HG02678 (cell line): ENCODE measurements around the gene GNG7.
A peak's percentile ranks its signal among the peaks of the same experiment; 100 is the strongest.
"Not testable (repeated sequence)": the region's sequence is repeated elsewhere in the genome, so short reads cannot be mapped to it uniquely, and the experiment has no call there.

Experiments
- ATAC-seq: cut with Tn5 transposase; IDR thresholded peaks from one replicate; pipeline ENCODE4 v1.9.1; 2021; ENCODE audit warnings: mild to moderate bottlenecking, moderate library complexity; ENCODE audit not compliant: unreplicated experiment

Gene GNG7

DNA sequence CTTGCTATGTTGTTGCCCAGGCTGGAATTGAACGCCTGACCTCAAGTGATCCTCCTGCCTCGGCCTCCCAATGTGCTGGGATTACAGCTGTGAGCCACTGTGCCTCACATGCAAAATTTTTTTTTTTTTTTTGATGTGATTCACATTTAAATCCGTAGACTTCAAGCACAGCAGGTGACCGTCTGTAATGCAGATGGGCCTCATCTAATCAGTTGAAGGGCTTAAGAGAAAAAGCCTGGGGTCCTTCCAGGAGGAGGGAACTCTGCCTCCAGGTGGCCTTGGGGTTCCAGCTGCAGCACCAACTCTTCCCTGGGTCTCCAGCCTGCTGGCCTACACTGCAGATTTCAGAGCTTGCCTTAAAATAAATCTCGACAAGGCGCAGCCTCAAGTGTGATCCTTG is 183.0 kb downstream of the GNG7 start:
- no peak for ATAC-seq

DNA sequence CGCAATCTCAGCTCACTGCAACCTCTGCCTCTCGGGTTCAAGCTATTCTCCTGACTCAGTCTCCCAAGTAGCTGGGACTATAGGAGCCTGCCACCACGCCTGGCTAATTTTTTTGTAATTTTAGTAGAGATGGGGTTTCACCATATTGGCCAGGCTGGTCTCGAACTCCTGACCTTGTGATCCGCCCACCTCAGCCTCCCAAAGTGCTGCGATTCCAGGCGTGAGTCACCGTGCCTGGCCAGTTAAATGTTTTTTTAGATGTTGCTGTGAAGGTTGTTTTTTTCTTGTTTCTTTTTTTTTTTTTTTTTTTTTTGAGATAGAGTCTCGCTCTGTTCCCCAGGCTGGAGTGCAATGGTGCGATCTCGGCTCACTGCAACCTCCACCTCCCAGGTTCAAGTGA is 183.6 kb downstream of the GNG7 start:
- ATAC-seq, result not testable (repeated sequence)

DNA sequence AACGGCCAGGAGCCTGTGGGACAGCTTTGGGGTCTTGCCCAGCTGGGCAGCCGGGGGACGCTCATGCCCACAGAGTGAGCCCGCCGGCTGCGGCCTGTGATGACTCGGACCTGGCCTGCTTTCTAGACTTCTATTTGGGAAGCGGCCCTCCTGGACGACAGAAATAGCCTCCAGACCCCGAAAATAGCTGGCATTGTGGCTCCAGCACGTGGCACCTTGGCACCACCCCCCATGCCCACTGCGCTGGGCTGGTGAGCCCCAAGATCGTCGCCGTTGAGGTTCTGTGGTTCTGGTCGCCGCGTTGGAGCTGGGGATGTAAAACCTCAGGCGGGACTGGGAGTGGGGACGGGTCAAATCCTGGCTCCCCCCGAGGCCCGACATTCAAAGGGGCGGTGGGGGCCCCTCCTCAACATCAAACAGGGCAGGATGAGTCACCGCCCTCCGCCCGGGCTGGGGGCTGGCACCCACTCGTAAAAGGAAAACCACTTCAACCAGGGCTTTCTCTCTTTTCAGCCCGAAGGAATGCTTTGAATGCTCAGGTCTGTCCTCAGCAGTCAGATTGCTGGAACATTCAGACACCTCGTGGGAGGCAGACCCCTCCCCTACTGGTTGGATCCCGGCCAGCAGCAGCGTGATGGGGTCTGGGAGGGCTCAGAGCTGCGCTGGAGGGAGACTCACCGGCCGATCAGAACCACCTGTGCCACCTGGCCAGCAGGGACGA is 184.5 kb downstream of the GNG7 start:
- no peak for ATAC-seq

- ATAC-seq, result no peak
These were observed 185.8 kb downstream of the GNG7 start for GRCh38 chr19:2516727-2517126.

DNA sequence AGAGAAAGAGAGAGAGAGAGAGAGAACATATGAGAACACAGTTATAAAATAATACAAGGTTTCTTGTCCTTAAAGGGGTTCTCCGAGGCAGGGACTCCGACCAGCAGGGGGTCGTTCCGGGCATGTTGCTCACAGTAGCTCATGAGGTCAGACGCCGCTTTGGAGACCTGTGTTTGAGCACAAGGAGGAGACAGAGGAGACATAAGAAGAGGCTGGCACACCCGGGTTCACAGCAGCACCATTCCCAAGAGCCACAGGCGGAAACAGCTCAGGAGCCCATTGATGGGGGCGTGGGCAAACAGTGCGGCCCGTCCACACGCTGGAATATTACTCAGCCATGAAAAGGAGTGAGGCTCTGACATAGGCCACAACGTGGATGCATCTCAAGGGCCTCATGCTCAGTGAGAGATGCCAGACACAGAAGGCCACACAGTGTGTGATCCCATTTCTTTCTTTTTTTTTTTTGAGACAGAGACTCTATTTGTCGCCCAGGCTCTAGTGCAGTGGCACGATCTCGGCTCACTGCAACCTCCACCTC is 187.4 kb downstream of the GNG7 start:
- ATAC-seq, result no peak

- no peak for ATAC-seq
These were observed 189.7 kb downstream of the GNG7 start for GRCh38 chr19:2512523-2513431.

DNA sequence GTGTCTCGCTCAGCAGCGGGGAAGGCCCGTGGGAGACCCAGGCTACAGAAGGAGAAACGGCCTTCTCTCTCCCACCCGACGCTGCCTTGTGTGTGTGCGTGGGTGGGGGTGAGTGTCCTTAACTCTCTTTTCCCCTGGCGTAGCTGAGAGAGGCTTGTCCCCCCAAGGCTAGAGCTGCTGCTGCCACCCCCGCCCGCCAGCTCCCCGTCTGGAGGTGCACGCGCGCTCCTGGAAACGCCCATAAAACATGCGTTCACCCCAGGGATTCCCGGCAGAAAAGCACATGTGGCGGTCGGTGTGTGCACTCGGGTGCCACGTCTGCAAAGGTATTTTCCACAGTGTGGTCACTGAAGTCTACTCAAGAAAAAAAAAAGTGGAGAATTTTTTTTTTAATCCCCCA is 190.5 kb downstream of the GNG7 start:
- no peak for ATAC-seq

DNA sequence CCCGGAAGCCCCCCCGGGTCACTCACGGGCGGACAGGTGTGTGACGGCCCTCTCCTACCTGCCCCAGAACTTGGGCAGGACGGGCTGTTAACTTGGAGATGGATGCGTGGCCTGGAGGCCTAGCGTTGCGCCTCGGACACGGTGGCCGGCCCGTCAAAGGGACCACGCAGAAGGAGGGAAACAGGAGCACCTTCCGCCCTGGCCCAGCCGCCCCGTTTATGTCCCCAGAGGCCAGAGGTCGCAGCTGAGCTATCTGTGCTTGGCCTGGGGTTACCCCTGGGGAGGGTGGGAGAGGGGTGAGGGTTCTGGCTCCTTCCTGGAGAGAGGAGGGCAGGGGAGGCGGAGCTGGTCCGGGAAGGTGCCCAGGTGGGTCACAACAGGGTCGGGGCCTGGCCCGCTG is 190.9 kb downstream of the GNG7 start:
- no peak for ATAC-seq

DNA sequence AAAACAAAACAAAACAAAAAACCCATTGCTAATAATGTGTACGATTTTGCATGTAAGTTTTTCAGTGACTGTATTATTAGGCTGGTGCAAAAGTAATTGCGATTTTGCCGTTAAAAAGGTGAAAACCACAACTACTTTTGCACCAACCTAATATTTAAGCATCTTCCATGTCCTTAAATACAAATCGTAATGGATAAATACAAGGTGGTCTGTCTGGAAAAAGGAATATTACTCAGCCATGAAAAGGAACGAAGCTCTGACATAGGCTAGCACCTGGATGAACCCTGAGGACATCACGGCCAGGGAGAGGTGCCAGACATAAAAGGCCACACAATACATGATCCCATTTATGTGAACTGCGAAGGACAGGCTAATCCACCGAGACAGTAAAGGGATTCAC is 193.4 kb downstream of the GNG7 start:
- no peak for ATAC-seq

- ATAC-seq, result no peak
These were observed 195.4 kb downstream of the GNG7 start for GRCh38 chr19:2507109-2507508.

DNA sequence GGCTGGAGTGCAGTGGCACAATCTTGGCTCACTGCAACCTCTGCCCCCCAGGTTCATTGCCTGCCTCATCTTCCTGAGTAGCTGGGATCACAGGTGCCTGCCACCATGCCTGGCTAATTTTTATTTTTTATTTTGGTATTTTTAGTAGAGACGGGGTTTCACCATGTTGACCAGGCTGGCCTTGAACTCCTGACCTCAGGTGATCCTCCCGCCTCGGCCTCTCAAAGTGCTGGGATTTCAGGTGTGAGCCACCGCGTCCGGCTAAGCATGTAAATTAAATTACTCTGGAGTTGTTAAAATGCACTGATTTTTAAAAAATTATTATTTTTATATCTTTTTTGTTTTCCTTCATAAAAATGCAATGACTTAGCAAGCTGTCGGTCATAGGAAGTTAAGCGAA is 195.8 kb downstream of the GNG7 start:
- not testable (repeated sequence) for ATAC-seq

DNA sequence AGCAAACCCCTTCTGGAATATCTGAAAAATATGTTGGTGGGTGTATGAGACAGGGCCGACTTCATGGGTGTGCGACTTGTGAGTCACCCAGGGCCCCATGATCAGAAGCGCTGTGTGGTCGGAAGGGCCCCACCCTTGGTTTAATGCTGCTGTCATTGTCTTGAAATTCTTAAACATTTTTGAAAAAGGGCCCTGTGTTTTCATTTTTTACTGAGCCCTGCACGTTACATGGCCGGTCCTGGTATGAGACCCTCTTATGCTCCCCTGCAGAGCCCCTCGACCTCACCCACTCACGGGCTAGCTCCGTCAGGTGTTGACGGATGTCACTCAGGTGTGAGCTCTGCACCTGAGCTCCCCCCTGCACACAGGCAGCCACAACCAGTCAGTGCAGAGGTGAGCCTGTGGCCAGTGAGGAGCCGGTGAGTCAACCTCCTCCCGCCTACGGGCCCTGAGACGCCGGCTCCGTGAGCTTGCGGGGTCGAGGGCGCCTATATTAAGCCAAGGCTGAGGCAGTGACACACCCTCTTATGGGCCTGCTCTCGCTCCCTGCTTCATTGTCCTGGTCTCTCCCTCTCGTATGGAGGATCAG is 198.9 kb downstream of the GNG7 start:
- ATAC-seq, result no peak

DNA sequence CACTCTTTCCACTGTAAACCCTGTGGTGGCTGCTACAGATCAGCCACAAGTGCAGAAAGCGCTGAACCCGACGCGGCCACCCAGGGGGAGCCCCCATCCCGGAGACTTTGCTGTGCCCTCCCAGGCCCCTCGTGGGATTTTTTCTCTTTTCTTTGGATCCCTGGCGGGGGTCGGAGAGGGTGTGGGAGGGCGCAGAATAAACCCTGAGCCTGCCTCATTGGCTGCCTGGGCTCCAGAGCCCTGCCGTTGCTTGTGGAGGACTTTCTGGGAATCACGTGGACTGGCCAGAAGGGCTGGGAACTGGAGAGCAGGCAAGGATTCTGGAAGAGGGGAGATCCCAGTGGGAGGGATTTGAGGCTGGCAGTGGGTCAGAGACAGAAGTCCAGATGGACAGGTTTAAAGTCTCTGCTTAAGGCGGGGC is 201.6 kb downstream of the GNG7 start:
- no peak for ATAC-seq

DNA sequence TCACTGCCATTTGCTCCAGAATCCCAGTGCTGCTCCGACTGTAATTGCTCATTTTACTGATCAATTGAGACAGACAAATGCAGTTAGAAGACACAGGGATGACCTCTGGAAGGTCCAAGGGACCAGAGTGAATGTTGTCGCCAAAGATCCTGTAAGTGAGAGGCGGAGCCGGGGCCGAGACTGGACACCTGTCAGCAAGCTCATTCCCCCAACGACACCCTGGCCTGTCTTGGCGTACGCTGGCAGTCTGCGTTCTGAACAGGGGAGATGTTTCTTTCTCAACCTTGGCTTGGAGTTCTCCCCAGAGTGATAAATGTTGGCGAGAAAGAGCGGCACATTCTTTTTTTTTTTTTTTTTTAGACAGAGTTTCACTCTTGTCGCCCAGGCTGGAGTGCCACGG is 202.3 kb downstream of the GNG7 start:
- ATAC-seq, result no peak

DNA sequence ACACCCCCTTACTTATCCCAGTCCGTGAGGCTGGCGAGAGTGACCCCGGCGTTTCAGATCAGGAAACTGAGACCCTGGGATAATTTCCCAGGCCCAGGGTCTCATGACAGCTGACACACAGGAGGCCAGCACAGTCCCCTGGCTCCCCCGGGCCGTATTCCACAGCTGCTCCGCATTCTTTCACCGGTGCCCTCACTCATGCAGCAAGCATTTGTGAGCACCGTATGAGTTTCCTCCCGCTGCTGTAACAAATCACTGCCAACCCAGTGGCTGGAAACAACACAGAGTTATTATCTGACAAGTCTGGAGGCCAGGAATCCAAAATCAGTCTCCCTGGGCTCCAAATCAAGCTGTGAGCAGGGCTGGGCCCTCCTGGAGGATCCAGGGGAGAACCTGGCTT is 205.3 kb downstream of the GNG7 start:
- ATAC-seq, result no peak

- no peak for ATAC-seq
These were observed 206.7 kb downstream of the GNG7 start for GRCh38 chr19:2495651-2496316.

- peak; percentile 16 for ATAC-seq
These were observed 207.3 kb downstream of the GNG7 start for GRCh38 chr19:2495130-2495641.

DNA sequence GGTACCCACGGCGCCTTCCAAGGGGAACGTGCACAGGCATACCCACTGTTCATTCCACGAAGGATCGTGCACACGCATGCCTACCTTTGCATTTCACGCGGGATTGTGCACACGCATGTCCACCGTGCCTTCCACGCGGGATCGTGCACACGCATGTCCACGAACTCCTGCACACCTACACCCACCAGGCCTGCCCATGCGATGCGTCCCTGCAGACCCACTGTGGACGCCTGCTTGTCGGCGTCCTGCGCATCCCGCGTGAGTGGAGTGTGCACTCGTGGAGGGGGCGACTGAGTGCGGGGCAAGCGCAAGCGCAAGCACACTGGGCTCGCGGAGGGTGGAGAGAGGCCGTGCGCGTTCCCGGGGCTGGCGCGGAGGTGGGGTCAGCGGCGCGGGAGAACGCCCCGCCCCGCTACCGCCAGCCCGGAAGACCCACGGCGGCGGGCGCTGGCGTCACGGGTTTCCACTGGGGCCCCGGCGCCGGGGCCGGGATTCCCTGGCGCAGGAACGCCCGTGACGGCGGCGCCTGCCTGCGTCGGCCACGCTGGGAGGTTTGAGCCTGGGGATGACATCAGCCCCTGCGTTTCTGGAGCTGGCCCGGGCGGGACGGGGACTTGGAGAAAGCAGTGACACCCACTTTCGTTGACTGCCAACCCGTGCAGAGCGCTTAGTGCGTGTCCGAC is 207.9 kb downstream of the GNG7 start:
- ATAC-seq, result peak; percentile 73

- ATAC-seq, result no peak
These were observed 208.4 kb downstream of the GNG7 start for GRCh38 chr19:2494084-2494446.

- not testable (repeated sequence) for ATAC-seq
These were observed 209.0 kb downstream of the GNG7 start for GRCh38 chr19:2493448-2493847.
